GM19455 (cell line): ENCODE measurements around the gene STPG2.

Experiments
- ATAC-seq: cut with Tn5 transposase; IDR thresholded peaks from one replicate; pipeline ENCODE4 v1.9.1; 2021; ENCODE audit not compliant: unreplicated experiment

STPG2 gene

DNA sequence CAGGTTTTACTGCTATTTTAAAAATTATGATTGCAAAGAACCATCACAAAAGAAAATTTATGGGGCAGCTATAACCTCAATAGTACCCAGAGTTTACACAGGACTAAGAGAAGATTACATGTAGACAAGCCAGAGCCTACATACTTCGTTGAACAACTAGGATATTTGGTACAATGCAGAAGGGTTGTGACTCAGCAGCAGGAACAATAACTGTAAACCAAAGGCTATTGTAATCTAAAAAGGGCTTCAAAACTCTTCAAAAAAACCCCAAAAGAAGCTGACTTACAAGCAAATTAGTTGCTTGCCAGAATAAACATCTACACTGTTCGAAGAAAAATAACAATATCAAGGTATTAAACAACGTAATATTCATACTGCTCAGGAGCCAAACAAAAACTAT, 618.0 kb downstream of the STPG2 start:
- no peak for ATAC-seq

DNA sequence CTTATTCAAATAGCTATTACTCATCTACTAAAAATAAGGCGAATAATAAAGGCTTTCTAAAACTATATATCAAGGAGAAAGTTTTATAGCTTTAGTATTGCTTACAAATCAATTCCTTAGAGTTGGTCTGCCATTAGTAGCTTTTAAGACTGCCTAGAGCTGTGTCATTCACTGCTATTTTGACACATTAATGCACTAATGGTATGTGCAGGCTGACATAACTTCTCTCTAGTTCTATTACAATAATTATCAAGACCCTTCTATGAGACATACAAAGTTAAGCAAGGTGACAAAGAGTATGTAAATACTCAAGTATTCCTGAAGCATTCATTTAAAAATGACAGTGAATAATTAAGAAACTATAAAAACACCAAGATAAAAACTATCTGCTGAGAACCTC, 625.3 kb downstream of the STPG2 start:
- ATAC-seq: no peak

DNA sequence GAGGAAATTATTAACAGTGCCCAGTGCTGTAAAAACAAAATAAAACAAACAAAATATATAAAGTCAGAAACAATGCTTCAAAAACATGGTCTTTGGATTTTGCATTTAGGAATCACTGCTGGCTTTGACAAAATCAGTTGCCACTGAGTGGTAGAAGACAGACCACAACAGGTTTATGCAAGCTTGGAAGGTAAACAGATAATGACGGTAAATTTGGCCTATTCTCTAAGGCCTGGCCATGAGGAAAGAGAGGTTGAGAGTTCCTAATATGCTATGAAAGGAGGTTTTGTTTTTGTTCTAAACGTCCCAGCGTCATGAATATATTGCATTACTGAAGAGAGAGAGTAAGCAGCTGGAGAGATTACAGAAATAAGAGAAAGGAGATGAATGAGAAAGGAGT, 629.4 kb downstream of the STPG2 start:
- ATAC-seq: no peak
